HG03103 (cell line): ENCODE data around the gene SLC12A9.

ENCODE experiments used
- ATAC-seq: cut with Tn5 transposase; IDR thresholded peaks from one replicate; pipeline ENCODE4 v1.9.1; 2021; ENCODE audit warnings: low read depth; ENCODE audit not compliant: unreplicated experiment

SLC12A9 gene

GRCh38 chr7:100880645-100881044, 28.1 kb downstream of the SLC12A9 start:
- ATAC-seq: no peak

DNA sequence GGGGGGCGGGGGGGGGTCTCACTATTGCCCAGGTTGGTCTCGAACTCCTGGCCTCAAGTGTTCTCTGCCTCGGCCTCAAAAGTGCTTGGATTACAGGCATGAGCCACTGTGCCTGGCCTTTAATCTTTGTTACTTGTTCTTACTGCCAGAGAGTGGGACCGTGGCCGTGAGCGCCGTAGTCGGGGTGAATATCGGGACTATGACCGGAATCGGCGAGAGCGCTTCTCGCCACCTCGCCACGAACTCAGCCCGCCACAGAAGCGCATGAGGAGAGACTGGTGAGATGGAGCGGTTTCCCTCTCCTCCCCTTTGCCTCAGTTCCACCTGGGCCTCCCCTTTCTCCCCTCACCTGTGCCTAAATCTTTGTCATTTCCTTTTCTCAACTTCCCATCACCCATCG, 28.6 kb downstream of the SLC12A9 start:
- ATAC-seq: no peak

GRCh38 chr7:100882201-100882600, 29.7 kb downstream of the SLC12A9 start:
- ATAC-seq: no peak

DNA sequence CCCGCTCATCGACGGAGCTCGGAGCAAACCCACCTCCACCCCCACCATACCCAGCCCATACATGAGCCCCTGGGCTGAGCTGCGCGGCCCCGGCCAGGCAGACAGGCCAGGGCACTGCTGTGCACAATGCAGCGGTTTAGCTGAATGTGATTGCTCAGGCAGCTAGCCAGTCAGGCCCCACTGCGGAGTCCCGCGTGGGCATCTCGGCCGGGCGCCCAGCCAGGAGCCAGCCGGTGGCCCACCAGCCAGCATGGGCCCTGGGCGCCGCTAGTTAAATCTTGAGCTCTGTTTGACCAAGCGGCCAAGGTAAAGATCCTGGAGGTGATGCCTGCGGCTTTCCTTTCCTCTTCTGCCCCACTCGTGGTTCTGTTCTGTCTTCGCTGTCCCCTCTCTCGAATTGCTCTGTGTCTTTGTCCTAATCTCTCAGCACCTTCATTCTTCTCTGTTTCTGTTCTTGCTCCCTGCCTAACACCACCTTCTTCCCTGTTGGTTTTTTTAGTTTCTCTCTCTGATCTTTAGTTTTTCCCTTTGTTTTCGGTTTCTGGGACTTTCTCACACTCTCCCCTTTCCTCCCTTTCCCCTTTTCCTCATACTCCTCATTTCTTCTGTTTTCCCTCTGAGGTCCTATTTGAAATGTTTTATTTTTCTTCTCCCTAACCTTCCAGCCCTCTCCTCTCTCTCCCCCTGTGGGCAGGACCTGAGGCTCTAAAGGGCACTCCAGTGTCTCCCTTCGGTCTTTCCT, 30.4 kb downstream of the SLC12A9 start:
- ATAC-seq: no peak

- no peak for ATAC-seq
Measured at GRCh38 chr7:100884736-100885439, 32.4 kb downstream of the SLC12A9 start.

GRCh38 chr7:100885440-100886141, 33.1 kb downstream of the SLC12A9 start:
- no peak for ATAC-seq

- ATAC-seq: no peak
Measured at GRCh38 chr7:100886142-100886935, 33.8 kb downstream of the SLC12A9 start.

DNA sequence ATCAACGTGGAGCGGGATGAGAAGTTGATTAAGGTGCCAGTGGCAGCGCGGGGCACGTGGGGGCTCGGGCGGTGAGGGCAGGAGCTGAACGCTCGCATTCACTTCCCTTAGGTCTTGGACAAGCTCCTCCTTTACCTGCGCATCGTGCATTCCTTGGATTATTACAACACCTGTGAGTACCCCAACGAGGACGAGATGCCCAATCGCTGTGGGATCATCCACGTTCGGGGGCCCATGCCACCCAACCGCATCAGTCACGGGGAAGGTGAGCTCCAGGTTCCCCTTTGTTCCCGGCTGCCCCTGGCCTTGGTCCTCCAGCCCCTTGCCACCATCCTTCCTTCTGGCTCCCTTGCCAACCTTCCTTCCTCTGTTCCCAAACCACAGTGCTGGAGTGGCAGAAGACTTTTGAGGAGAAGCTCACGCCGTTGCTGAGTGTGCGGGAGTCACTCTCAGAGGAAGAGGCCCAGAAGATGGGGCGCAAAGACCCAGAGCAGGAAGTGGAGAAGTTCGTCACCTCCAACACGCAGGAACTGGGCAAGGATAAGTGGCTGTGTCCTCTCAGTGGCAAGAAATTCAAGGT, 34.5 kb downstream of the SLC12A9 start:
- no peak for ATAC-seq

DNA sequence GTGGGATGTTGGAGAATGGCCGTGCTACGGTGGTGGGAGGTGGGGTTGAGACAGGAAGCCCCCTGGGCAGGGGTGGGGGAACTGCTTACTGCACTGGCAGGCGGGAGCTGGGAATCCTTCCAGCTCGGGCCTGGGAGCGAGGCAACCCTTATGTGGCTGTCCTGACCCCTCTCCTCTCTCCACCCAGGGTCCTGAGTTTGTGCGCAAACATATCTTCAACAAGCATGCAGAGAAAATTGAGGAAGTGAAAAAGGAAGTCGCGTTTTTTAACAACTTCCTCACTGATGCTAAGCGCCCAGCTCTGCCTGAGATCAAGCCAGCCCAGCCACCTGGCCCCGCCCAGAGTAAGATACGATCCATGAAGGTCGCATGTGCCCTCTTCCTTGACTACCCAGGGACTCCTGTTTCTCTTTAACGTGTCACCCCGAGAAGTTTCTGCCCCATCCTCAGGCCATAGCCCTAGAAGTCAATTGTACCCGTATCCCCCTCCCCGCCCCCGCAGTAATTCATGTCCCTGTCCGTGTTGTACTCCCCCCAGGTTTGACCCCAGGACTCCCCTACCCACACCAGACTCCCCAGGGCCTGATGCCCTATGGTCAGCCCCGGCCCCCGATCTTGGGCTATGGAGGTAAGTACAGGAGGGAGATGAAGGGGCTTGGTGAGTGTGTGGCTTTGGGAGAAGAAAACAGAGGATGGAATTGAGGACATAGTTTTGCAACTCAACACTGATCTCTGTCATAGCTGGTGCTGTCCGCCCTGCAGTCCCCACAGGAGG, 35.2 kb downstream of the SLC12A9 start:
- ATAC-seq: peak; percentile 43

GRCh38 chr7:100888291-100888987, 35.9 kb downstream of the SLC12A9 start:
- ATAC-seq: no peak

GRCh38 chr7:100888988-100889750, 36.7 kb downstream of the SLC12A9 start, which contains the start of gene UFSP1:
Gene UFSP1, minus strand, starts transcription at chr7:100889715. Its CDS starts 444 bp downstream, at chr7:100889271.
- peak; percentile 12 for ATAC-seq

DNA sequence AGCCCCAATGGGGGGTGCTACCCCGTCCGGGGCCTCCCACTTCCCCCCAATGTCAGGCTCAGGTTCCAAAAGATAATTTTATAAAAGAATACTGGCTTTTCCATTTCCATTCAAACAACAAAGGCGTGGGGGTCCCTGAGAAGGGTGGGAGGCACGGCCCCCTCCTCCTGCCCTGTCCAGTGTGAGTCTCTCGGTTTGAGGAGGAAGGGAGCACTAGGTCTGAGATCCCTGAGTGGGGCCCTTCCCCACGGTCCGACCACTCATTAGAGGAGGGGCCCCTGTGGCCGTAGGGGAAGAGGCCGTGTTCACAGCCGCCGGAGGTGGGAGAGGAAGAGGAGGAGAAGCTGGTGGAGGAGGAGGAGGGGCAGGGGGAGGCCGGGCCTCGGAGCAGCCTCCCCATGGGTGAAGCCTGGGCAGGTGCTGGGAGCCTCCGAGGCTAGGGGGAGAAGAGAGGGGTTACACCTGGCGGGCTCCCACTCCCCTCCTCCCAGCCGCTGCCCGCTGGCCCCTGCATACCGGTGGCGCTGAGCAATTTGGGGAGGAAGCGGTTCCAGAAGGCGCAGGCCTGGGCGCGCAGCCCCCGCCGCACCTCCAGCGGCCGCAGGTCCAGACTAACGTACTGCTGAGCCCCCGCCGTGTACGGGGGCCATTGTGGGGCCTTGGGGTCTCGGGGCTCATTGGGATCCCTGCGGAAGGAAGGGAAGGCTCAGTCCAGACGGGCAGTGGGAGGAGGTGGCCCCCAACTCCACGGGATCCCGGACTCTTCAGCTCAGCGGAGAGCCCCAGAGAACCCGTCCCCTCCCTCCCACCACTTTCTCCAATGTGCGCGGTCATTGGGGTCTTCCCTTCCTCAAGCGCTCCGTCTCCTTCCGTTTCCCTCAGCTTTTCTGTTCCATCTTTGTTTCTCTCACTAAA, 38.4 kb downstream of the SLC12A9 start:
- ATAC-seq: no peak

- ATAC-seq: no peak
Measured at GRCh38 chr7:100891568-100892247, 39.2 kb downstream of the SLC12A9 start.

DNA sequence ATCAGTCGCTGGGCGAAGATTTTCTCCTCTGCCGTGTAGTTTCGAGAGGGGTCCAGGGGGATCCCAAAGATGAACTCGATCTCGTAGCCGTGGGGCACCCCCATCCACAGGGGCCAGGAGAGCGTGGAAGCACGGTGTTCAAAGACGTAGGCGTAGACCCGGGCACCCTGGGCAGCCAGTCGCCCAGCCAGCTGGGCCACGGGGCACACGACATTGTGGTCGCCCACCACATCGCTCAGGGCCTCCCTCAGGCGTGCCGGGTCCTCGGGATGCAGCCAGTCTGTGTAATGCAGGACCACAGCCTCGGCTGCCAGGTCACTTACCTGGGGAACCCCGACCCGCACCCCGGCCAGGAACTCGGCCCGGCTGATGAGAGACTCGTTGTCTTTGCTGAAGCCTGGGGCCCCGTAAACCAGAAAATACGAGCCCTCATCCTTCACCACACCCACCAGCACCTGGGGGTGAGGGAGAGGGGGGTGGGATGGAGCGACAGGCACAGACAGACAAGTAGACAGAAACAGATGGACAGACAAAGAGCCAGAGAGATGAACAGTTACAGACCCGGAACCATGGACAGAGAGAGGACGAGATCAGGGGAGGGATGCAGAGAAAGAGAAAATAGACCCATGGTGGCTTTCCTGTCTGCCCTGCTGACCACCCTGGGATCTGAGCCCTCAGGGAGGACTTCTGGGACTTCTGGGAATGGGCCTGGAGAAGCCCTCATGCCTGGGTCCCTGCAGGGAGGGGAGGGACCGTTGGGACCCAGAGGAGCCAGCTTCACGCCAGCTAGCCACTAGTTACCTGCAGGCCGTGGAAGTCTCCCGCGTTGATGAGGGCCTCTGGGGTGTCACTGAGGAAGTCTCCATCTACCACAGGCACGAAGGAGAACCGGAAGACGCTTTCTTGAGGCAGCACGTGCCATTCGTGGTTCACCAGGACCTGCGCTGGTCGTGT, 40.1 kb downstream of the SLC12A9 start:
- ATAC-seq: no peak

DNA sequence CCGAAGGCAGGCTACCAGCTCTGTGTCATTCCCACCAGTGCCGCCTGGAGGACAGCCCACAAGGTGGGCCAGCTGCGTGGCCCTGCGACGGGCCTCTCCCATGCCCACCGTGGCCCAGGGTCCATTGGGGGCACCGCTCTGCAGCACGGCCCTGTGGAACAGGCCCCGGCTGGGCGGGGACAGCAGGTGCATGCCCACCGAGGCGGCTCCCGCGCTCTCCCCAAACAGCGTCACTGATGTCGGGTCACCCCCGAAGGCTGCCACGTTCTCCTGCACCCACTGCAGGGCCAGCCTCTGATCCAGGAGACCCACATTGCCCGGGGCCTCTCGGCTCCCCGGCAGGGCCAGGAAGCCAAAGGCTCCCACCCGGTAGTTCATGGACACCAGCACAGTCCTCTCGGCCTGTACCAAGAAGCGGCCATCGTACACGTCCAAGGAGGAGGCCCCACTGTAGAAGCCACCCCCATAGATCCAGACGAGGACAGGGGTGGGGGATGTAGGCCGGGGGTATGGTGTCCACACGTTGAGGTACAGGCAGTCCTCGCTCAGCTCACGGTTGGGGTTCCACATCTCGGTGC, 40.9 kb downstream of the SLC12A9 start:
- no peak for ATAC-seq
